Motor neuron (in vitro differentiated cells): Measurements from ENCODE around the gene KRT8. TPM values are rescaled to one million over a fixed set of nuclear protein-coding genes. Genes with fewer than 3 reads are reported as not detected.

Experiments used
- ATAC-seq, 8 experiments: fragments of 200-7000 bp; cut with Tn5 transposase; replicated peaks in 6 of 8; 2 replicates each; pipeline ENCODE4 v1.8.0; 2021; ENCODE audit warnings: mild to moderate bottlenecking in 8 of 8, moderate library complexity in 8 of 8
- H3K27ac ChIP-seq, 2 donors: fragments of 250-450 bp; sonication (Bioruptor Pico); 2 replicates each; pipeline ENCODE4 v1.9.0; 2021; ENCODE audit warnings: antibody characterized with exemption in 2 of 2, mild to moderate bottlenecking in 2 of 2, moderate library complexity in 1 of 2
- H3K4me1 ChIP-seq, 2 donors: fragments of 250-450 bp; sonication (Bioruptor Pico); replicated peaks in 1 of 2; 2 replicates each; pipeline ENCODE4 v1.6.1; 2021; ENCODE audit warnings: antibody characterized with exemption in 2 of 2, mild to moderate bottlenecking in 2 of 2, moderate library complexity in 1 of 2
- H3K4me3 ChIP-seq, 5 donors: fragments of 250-450 bp; sonication (Bioruptor Pico); 2 replicates each; pipeline ENCODE4 v1.9.0; 2021; ENCODE audit warnings: antibody characterized with exemption in 5 of 5, mild to moderate bottlenecking in 5 of 5, moderate library complexity in 4 of 5
- WGBS, 10 experiments: fragments of 450-650 bp; shearing (Covaris generic); methylation state at CpG; one replicate each; pipeline ENCODE4 v1.0.0; 2022; 5-methylcytosine and 5-hydroxymethylcytosine counted together
- in situ Hi-C, 9 experiments: fragments of 400-800 bp; cut with MboI; loops; one replicate each; pipeline ENCODE4 v1.15.0; 2021; ENCODE audit warnings: low sequenced_read_pairs in 9 of 9, low pct_unique_long_range_greater_than_20kb in 2 of 9; ENCODE audit not compliant: unreplicated experiment in 9 of 9
- total RNA-seq, 8 experiments: library from RNA; unstranded; fragments of 300-600 nt; gene quantifications; 2 replicates each; pipeline versions ENCODE4 v1.2.3 to v1.2.4, GENCODE V29; 2022

The KRT8 gene
- total RNA-seq, 8 experiments from 2014 or later: 1.2 to 11.5 (median 8.3) TPM

DNA sequence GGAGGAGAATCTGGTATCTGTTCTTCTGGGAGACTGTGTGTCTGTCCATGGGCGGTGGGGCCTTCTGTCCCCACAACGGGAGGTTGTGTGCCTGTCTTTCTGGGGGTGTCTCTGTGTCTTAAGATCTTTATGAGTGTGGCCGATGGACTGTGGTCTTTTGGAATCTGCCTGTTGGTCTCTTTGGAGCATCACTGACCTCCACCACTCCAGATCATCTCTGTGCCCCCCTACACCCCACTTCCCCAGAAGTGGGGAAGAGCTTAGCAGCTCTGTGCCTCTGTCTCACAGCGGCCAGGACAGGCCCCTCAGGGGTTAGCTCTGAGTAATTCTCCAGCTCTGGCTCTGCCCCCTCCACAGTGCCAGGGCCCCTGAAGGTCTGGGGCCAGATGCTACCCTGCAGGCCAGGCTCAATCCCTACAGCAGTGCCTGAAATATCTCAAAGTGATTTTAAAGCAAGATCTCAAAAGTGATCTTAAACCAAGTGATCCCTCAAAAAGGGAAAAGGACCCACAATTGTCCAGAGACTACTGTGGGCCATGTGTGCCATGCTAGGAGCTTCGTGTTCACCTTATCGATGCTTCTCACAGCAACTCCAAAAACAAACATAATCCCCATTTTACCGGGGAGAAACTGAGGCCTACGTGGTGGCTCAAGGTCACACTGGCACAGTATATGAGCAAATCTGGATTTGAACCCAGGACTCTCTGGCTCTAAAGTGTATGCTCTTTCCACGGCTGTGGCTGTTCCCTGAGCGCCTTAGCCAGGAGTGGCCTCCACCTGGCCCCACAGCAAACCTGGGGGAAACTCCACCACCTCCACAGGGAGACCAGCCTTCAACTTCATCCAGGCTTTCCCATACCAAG lies 30.1 kb downstream of the KRT8 start:
- H3K27ac ChIP-seq: no peak overlapping the region
- peak overlapping the region in 2 of 5 donors; percentile 8 to 21 for H3K4me3 ChIP-seq
- 60 to 100% (median 82%) methylated on average over 2 to 4 of the region's 10 CpGs; no CpG with 5 or more reads in 5 of the 10 experiments for WGBS, 10 experiments
- peak in 2 of 8 experiments; percentile 0 to 2 for ATAC-seq
- in situ Hi-C loops: loop anchor here in 4 of 9 experiments (5.0 to 25.0 kb wide), 7 partner anchors 213 to 513 kb away; partner anchors contain the start of genes KRT2 (in 1 of the 4), KRT84 (in 1 of the 4) and KRT85 (in 1 of the 4)
- peaks cover 0 to 13% of the 10 kb centered on the region in 2 donors for H3K4me1 ChIP-seq

DNA sequence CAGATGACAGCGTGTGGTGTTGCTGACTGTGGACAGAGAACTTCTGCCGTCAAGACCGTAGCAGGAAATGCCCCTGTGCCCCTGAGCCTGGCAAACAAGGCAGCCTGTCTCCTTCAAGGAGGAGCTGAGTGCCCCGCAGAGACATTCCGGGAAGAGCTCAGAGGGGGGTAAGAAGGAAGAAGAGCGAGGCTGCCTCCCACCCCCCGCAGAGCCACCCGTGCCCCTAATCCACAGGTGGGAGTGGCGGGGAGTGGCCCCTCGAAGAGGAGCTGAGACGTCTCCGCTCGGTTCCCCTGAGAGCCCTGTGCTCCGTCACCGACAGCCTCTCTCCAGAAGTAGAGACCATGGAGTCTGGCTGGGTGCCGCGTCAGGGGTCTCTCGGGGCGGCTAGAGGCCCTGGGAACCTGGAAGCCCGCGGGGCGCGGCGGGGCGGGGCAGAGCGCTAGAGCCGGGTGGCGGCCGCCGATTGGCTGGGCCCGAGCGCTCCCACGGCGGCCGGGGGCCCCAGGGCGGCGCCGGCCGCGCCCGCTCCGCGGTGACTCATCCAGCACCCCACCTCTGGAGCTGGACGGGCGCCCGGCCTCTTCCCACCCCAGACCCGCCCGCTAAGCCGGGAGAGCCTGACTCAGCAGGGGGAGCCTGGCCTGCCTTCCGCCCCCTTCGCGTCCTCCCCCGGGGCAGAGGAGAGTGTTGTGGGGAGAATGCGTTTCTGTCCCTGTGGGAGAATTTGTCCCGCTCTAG lies 30.9 kb downstream of the KRT8 start:
- peaks cover 0 to 13% of the 10 kb centered on the region in 2 donors for H3K4me1 ChIP-seq
- 0 to 60% (median 5%) methylated on average over 1 to 9 of the region's 55 CpGs; no CpG with 5 or more reads in 5 of the 10 experiments for WGBS, 10 experiments
- H3K4me3 ChIP-seq: peak overlapping the region in 4 of 5 donors; percentile 11 to 22 (median 18)
- H3K27ac ChIP-seq: no peak overlapping the region
- in situ Hi-C loops: loop anchor here in 3 of 9 experiments (10.0 to 25.0 kb wide), 4 partner anchors 212 to 499 kb away; partner anchors contain the start of gene KRT2 (in 1 of the 3)
- ATAC-seq: peak; percentile 80 to 95 (median 92)

DNA sequence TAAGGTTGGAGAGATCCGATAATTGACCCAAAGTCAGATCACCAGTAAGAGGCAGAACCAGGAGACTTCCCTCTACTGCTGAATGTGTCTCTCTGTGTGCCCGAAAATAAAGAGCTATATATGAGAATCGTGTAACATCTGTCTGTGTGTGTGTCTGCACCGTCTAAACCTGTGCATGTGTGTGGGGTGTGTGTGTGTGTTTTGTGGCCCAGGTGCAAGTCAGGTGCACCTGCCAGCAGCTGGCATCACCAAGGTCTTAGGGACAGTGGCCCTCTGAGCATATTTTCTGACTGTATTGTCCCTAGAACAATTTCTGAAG lies 31.4 kb downstream of the KRT8 start:
- ATAC-seq: no peak
- in situ Hi-C loops: loop anchor here in 3 of 9 experiments (10.0 to 25.0 kb wide), 4 partner anchors 211 to 499 kb away; partner anchors contain the start of gene KRT2 (in 1 of the 3)
- H3K4me1 ChIP-seq: peaks cover 0 to 13% of the 10 kb centered on the region in 2 donors
- H3K27ac ChIP-seq: no peak overlapping the region
- H3K4me3 ChIP-seq: no peak overlapping the region
- WGBS, 10 experiments: 33 to 100% (median 60%) methylated on average over 1 to 4 of the region's 4 CpGs; no CpG with 5 or more reads in 3 of the 10 experiments

DNA sequence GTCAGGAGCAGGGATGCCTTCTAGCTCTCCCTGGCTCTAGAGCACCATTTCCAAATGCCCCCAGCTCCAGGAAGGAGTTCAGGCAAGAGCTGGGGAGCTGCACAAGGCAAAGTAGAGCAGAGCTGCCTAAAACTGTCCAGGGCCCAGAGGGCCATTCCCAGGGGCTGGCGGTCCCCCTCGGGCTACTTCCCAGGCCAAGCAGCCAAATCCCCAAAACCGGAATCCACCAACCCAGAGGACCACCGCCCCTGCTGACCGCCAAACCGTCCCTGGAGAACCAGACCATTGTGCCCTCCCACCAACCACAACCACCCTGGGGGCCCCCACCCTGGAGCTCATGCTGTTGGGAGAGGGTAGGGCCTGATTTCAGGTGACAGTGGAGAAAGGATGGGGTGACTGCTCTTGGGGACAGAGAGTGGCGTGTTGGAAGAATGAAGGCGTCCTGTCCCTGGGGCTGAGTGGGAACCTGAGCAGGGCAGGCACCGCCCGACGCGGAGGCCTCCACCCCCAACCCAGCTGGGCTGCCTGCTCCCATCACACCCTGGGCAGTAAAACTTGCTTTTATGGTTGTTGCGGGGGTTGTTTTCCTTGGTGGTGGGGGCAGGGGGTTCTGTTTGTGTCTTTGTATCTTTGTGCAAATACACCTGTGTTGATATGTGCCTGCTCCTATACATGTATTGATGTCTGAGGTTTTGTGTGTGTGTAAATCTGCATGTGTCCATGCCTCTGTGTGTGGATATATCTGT lies 32.1 kb downstream of the KRT8 start:
- in situ Hi-C loops: loop anchor here in 3 of 9 experiments (10.0 to 25.0 kb wide), 4 partner anchors 211 to 498 kb away; partner anchors contain the start of gene KRT2 (in 1 of the 3)
- H3K27ac ChIP-seq: no peak overlapping the region

DNA sequence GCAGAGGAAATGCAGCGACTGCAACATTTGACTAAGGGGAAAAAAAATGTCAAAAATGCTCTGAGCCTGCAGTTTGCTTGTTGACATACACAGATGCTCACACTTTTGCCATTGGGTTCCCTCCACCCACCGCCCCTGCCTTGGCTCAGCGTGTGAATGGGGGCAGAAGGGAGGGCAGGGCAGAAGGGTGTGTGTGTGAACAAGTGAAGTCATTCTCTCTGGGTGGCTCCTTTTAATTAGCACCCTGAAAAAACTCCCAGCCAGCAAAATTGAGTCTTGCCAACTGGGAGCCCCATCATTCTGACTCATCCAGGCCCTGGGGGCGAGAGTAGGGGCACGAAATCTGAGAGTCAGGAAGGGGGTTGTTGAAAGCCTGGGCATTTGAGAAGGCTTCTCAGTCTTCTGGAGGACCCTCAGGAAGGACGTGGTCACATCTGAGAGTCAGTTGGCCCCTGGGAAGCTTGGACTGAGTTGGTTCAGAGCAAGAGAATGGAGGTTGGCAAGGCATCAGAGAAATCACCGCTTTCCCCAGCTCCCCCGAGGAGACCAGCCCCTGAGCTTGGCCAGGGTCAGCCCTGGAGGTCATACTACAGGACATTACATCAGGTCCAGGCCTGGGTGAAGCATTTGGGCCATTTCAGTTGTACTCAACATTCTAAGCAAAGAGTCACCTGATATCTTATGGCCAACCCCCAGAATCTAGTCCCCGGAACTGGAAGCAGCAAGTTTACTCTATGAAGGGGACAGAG lies 33.4 kb downstream of the KRT8 start:
- in situ Hi-C loops: loop anchor here in 3 of 9 experiments (10.0 to 25.0 kb wide), 4 partner anchors 209 to 497 kb away; partner anchors contain the start of gene KRT2 (in 1 of the 3)
- Histone ChIP-seq H3K27ac (no peak overlapping the region), H3K4me1 (peaks cover 0 to 13% of the 10 kb centered on the region in 2 donors), H3K4me3 (no peak overlapping the region)
- WGBS, 10 experiments: 27 to 100% (median 78%) methylated on average over 1 to 3 of the region's 9 CpGs; no CpG with 5 or more reads in 2 of the 10 experiments
- ATAC-seq: peak in 2 of 8 experiments; percentile 5 to 13

More for the DNA sequence above, 32.1 kb downstream of the KRT8 start:
- Histone ChIP-seq H3K4me1 (peaks cover 0 to 13% of the 10 kb centered on the region in 2 donors), H3K4me3 (no peak overlapping the region)
- 83 to 100% (median 88%) methylated on average over 1 to 4 of the region's 13 CpGs; no CpG with 5 or more reads in 7 of the 10 experiments for WGBS, 10 experiments
- no peak for ATAC-seq

DNA sequence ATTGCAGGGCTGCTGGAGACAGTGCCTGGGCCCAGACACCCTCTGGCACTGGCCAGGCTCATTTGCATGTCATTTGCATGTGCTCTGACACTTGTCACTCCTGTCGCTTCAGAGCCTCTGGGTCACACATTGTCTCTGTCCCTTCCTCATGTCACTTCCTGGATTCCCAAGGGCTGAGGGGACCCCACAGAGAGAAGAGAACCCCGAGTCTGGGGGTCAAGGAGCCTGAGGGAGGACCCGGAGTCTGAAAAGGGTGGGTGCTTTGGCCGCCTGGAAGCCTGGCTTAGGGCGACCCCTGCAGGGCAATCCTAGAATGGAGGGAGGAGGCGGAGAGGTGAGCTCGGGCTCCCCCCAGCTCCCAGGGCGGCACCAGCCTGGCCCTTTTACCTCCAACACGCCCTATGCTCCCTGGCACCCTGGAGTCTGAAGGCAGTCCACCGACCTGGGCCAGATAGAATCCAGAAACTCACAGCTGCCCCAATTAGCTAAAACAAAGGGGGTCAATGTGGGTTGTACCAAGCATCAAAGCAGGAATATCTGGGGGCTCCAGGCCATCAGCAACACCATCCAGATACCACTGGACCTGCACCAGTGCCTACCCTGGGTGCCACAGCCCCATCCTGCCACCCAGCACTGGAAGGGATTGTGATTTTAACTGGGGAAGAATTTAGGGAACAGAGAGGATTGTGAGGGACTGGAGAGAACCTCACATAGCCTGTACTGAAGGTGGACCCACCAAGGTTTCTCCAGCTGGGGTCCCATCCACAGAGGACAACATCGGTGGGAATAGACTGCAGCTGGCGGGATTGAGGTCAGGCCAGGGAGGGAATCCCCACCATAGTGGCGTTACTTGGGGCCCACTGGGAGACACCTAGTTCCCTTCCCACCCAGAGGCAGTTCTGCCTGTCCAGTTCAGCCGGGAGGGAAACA lies 34.2 kb downstream of the KRT8 start:
- Histone ChIP-seq H3K4me3 (no peak overlapping the region), H3K27ac (no peak overlapping the region), H3K4me1 (peaks cover 0 to 13% of the 10 kb centered on the region in 2 donors)
- peak in 3 of 8 experiments; percentile 6 to 54 (median 10) for ATAC-seq
- in situ Hi-C loops: loop anchor here in 3 of 9 experiments (10.0 to 25.0 kb wide), 4 partner anchors 208 to 496 kb away; partner anchors contain the start of gene KRT2 (in 1 of the 3)
- 0 to 66% (median 25%) methylated on average over 1 to 10 of the region's 14 CpGs; no CpG with 5 or more reads in 2 of the 10 experiments for WGBS, 10 experiments

DNA sequence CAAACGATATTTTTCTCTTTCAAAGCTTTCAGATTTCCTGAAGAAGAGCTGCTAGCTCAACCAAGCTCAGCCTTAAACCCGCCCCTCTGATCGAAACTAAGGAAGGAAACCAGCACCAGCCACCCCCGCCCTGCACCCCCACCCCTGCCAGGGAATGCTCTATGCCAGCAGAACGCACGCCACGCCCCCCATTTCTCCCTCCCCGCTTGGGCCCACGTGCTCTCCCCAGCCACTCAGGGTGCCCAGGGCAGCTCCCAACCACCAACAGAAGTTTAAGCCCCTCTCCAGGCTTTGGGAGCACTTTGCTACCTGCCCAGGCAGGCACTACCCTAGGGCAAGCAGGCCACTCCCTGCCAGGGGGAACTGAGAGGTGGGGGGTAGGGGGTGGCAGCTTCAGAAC lies 37.2 kb downstream of the KRT8 start:
- H3K4me3 ChIP-seq: no peak overlapping the region
- in situ Hi-C loops: loop anchor here in 3 of 9 experiments (10.0 to 25.0 kb wide), 3 partner anchors 205 to 283 kb away; partner anchors contain the start of gene KRT2 (in 1 of the 3)
- peak in 1 of 8 experiments; percentile 6 for ATAC-seq
- WGBS, 10 experiments: 100% methylated on average over 1 of the region's 9 CpGs; no CpG with 5 or more reads in 9 of the 10 experiments
- no peaks in the 10 kb centered on the region for H3K4me1 ChIP-seq
- no peak overlapping the region for H3K27ac ChIP-seq

DNA sequence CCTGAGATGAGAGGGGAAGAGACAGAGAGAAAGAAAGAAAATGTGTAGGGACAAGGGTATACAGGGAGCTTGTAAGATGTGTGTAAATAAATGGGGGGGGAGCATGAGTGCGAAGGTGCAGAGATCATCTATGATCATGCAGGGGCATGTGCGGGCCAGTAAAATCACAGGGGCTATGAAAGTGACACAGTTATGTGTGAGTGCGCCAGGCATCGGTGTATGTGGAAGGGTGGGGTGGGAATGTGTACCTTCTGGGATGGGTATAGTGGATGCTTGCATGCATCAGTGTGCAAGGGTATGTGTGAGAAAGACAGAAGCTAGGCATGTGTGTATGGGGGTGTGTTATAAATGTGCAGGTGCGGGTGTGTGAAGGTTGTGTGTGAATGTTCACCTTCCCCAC lies 37.7 kb downstream of the KRT8 start:
- WGBS, 10 experiments: 73 to 100% (median 100%) methylated on average over 1 to 2 of the region's 5 CpGs; no CpG with 5 or more reads in 5 of the 10 experiments
- no peak for ATAC-seq
- Histone ChIP-seq H3K4me3 (no peak overlapping the region), H3K27ac (no peak overlapping the region), H3K4me1 (no peaks in the 10 kb centered on the region)
- in situ Hi-C loops: loop anchor here in 3 of 9 experiments (10.0 to 25.0 kb wide), 3 partner anchors 205 to 282 kb away; partner anchors contain the start of gene KRT2 (in 1 of the 3)

DNA sequence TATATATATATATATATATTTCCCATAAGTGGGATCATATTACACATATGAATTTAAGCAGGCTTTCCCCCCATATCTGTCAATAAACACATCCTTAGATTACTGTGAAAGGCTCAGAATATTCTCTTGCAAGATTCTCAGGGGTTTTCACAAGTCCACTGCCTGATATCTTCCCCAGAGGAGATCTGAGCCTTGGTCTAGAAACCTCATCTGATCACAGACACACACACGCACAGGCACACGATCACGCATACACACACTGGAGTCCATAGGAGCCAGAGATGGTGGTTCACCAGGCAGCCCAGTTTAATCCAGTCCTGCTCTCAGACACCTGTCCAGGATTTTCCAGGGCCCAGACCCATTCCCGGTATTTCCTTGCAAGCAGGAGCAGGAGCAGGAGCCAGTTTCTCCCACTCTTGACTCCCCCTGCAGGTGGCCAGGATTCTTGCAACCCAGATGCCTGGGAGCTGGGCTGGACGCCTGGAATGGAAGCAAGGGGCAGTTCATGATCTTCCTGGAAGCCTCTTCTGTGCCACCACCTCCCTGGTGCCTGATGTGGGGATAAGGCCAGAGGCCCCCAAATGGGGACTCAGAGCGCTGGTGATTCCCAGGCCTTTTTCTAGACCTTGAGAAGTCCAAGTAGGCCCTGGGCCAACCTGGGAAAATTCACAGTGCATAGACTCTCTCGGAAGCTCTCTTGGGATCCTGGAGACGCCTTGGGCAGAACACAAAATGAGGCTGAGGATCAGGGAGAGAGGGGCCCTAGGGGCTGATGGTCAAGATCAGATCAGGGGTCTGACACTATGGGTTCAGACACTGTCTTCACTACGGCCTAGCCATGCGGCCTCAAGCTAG lies 39.6 kb downstream of the KRT8 start:
- peak; percentile 59 to 95 (median 75) for ATAC-seq
- Histone ChIP-seq H3K27ac (no peak overlapping the region), H3K4me1 (no peaks in the 10 kb centered on the region), H3K4me3 (no peak overlapping the region)
- WGBS, 10 experiments: 0 to 100% (median 40%) methylated on average over 1 to 3 of the region's 10 CpGs; no CpG with 5 or more reads in 6 of the 10 experiments
- in situ Hi-C loops: loop anchor here in 3 of 9 experiments (10.0 to 25.0 kb wide), 3 partner anchors 203 to 281 kb away; partner anchors contain the start of gene KRT2 (in 1 of the 3)

DNA sequence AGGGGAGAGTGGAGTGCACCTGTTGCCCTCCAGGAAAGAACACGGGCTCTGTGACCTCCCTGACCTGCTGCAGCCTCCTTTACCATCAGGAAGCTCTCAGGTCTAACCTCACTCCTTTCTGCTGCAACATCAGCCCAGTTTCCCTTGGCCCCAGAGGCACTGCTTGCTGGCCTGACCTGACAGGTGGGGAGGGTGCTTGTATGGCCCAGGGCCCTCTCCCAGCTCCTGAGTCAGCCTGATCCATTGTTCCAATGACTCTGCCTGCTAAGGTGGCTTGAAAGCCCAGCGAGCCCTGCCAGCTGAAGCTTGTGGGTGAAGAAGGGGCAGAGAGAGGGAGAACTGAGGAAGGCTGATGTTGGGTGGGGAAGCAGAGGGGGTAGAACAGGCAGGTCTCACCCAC lies 42.9 kb downstream of the KRT8 start:
- 0 to 100% (median 20%) methylated on average over 1 to 2 of the region's 2 CpGs; no CpG with 5 or more reads in 5 of the 10 experiments for WGBS, 10 experiments
- ATAC-seq: no peak
- in situ Hi-C loops: loop anchor here in 3 of 9 experiments (10.0 to 25.0 kb wide), 3 partner anchors 200 to 277 kb away; partner anchors contain the start of gene KRT2 (in 1 of the 3)
- Histone ChIP-seq H3K27ac (no peak overlapping the region), H3K4me3 (no peak overlapping the region), H3K4me1 (no peaks in the 10 kb centered on the region)
